GM19240 (cell line): Measurements from ENCODE around the gene AKT3.

ENCODE experiments used
- DNase-seq: peaks from one replicate; pipeline ENCODE4 v3.0.0; 2011; ENCODE audit warnings: low spot score; ENCODE audit not compliant: insufficient read length

AKT3 gene

DNA sequence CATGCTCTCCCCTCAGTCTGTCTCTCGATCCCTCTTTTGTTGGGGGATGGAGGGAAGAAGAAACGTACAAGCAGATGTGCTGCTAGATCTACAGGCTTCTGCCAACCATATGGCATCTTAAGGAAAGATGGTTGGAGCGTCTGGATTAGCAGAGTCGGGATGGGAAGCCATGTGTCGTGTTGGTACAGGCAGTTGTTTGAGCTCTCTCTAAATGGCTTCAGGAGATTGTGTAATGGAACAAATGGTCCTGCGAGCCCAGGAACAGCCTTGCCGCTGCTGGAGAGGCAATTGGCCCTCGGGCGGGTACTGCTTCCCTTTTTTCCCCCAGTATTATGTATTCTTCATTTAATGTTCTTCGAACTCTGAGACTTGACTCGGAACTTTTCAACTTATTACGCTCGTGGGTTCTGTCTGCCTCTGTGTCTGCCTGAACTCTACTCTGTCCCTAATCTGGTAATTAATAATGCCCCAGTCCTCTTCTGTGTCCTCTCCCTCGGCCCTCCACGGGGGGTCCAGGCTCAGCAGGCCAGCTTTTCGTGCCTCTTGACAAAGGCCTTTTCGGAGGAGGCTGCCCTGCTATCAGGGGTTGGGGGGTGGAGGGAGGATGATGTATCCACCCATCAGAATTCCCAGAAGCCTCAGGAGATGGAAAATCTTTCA lies 378.9 kb downstream of the AKT3 start:
- no peak for DNase-seq

DNA sequence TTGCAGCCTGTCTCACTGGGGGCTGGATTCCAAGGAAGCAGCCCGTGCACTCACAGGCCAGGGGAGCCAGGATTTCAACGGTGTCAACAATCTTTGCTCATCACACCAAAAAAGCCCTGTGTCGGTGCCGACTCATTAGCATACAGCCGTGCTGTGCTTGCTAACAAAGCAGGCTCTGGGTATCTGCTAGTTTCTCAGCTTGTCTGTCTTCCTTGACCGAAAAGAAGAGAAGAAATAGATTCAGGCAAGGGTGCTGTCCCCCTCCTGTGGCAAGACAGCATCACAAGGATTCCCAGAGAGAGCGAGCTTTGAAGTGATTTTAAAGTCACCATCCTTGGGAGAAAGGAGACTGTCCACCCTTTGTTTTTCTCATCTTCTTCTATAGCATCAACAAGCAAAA lies 379.5 kb downstream of the AKT3 start:
- no peak for DNase-seq

DNA sequence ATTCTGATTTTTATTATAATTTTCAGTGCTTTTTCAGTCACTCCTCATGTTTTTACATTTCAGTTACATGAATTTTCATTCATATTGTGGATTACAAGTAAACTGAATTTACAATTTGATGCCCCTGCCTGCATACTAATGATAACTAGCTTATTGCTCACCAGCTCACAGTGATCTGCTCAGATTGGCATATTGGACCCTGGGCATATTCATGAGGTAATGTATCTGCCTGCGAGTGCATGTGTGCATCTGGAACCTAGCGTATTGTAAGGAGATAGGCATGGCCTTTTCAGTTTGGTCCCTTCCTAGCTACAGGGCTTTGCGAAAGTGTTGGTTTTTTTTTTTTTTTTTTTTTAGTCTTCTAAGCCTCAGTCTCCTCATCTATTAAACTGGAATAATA lies 380.5 kb downstream of the AKT3 start:
- DNase-seq, result no peak

DNA sequence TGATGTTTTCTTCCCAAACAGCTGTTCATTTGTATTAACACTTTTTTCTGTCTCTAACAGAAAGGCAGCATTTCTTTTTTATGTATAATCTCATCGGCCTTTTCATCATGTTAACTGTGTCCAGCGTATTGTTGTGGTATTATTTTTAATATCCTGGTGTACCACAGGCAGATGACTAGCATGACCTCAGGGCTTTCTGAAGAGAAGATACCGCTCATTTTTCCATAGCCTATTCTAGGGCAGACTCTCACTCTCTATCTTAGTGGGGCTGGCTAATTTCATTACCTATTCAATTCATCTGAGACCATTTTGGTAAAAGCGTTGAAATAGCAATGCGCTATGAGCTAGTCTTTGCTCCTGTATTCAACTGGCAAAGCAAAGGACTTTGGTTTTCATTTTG lies 384.3 kb downstream of the AKT3 start:
- DNase-seq, result no peak

DNA sequence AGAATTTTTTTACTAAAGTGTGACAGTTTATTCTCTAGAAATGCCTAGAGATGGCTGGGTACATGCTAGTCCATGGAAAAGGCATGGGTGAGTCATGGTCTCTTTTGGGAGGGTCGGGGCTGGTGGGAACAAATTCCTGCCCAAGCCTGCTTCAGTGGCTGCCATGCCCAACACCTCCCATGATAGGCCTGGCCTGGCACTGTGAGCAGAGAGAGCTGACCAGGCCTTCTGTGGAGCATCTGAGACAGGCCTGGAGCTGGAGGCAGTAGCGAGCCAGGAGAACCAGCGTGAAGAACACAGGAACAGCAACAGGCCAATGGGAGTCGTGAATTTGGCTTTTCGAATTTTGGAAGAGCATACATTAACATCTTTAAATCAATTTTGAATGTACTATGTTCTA lies 385.0 kb downstream of the AKT3 start:
- no peak for DNase-seq

DNA sequence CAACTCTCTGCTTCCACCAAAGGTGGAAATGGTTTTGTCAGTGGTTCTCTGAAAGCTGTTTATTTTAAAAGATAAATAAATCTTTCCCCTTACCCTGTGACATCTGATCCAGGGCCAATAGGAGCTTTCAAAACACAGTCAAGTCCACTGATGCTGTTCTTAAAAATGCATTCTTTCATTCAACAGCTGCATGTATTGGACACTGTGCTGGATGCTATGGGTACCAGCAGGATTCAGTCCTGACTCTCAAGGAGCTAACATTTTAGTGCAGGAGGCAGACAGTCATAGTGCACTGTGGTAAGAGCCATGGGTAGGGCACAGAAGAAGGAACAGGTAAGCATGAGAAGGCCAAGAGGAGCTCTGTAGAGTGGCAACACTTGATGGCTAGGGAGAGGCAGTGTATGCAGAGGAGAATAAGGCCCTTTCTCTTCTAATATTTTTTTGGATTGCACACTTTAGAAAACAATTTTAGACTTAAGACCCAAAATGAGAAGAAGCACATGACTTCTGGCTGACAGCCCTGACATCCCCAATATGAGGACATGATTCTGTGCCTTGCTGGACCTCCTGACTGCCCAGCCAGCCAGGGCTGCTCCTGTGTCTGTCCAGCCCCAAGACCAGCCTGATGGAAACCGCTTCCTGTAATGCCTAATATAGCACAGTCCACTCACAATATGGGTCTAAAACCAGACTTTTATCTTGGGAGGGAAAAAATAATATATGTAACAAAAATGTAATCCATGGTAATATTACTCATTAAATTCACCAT lies 386.9 kb downstream of the AKT3 start:
- DNase-seq, result no peak

DNA sequence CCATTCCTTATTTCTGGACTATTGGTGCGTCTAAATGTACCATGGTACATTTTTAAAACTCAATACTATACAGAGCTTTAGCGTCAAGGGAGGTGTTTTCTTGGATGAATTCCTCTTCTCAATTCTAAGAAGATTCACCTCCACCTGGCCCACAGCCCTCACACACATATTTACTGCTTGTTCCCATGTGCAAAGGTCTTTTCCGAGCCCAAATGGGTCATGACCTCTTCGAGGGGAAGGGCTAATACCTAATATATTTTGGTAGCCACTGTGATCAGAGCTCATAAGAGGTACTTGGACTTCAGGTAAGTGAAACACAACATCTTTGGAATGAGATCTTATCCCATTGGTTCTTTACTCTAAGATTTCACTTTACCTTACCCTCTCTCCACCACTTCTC lies 388.3 kb downstream of the AKT3 start:
- DNase-seq, result no peak

DNA sequence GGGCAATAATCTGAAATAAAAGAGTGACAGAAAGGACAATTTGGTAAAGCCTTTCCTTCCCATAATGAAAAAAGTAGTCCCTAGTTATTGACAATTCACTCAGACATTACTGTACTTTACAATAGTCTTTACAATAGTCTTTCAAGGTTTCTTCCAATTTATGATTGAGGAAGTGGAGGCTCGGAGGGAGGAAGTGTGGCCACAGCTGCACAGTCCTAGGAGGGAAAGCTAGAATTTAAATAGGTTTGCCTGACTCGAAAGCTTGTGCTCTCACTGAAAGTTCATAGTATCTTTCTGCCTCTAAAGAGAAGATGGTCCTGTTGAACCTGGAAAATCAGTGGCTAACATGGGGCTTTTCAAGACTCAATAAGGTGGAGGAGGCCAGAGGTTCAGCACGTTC lies 391.0 kb downstream of the AKT3 start:
- DNase-seq, result no peak

DNA sequence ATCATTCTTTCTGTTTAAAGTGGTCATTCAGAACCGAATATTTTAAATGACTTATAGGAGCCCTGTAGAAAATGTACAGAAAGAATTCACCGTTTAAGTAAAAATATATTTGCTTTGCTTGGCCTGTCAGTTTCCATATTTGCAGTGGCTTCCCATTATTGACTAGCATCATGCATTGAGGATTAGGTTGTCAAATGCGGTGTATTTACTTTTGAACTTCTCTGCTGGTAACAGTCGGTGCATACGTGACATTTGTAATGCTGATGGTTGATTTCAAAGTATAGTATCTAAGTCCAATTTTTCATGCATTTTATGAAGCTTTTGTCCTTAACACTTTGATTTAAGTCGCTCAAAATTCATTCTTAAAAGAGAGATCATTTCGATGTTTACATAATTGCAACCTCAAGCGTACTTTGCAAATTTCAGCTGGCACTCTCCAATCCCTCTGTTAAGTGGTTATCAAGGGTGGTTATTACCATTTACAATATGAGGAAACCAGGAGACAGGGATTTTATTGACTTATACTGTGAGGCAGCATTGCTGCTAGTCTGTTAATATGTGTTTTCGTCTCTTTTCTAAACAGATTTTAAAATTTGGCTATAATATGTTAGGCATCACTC lies 392.6 kb downstream of the AKT3 start:
- no peak for DNase-seq

DNA sequence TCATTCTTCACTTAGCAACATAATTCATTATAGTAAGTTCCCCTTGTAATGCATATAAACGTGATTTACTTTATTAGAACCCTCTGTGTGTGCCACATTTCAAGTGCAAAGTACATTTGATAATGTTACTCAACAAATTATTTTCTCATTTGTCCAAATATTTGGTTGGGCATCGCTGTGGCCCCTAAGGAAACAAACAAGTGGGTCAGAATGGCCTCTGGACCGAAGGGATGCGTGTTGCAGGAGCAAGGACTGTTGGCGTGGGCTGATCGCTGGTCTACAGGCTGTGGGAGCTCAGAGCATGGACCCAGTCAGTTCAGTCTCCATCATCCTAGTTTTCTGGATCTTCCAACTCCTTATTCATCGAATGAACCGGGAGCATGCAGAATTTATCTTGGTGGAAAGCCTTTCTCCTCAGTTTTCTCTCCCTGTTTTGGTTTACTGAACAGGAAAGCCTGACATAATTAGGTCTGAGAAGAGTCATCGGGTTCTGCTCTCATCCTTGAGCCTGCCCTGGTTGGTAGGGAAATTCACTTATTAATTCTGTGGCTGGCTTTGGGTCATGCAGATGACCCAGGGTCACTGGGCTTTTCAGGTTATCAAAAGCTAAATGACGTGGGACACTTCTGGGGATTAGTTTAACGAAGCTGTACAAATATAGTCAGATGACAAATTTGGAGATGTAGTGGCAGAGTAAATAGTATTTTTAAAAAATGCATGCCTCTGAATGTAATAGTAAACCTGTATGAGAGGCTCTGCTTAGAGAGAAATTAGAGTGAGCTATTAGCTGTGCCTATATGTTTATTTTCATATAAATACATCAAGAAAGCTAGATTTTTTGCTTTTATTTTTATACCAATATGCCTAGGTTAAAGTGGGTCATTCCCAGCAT lies 394.0 kb downstream of the AKT3 start:
- no peak for DNase-seq

DNA sequence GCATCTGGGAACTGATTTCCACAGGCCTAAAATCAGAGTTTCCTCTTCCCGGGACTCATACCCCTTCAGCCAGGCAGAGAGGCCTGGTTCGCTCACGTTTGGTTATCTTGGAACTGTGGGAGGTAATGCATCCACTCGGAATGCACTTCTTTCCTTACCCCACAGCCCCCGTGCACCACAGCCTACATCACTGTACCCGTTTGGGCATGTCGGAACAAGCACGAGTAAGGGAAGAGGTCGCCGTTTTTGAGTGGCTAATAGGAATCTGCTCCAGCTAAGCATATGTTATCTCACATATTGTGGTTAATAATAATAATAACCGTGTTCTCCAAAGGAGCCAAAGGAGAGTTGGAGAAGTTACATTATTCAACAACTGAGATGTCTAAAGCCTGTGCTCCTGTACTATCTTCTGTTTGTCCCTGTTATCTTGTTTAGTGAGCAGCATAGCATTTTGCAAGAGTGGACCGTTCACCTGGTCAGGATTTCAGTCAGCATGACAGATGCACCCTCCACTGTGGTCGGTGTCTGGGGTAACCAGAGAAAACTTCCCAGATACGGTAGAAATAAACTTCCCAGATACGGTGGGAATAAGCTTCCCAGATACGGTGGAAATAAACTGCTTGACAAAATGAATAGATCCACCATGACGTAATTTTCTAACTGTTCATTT lies 395.6 kb downstream of the AKT3 start:
- no peak for DNase-seq

DNA sequence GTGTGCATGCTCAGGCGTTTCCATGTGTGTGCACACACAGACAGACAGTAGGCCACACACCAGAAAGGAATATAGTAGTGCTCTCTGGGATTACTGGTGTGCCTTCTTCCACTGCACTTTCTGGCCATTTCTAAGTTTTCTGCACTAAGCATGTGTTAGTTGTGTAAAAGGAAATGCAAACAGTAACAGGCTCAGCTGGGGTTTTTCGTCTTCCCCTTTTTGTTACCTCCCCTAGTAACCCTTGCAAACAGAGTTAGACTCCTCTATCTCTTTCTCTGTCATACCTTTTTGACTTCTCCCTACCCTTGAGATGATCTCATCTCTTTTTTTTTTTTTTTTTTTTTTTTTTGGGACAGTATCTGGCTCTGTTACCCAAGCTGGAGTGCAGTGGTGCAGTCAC lies 398.0 kb downstream of the AKT3 start:
- no peak for DNase-seq

DNA sequence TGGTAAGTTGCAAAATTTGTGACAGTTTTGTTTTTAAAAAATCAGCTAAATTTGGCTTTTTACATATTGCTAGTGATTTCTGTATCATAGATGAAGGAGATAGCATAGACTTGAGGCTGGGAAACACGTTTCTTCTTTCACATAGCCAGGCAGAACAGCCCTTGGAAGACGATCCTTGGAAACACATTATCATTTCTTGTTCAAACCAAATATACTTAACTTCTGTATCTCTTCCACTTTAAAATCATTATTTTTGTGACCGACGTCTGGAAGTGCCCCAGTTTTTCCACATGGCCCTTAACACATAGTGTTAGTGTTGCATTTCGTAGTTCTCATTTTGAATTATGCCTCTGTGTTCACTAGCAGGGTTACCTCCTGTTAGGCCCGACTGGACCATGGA lies 400.7 kb downstream of the AKT3 start:
- no peak for DNase-seq

DNA sequence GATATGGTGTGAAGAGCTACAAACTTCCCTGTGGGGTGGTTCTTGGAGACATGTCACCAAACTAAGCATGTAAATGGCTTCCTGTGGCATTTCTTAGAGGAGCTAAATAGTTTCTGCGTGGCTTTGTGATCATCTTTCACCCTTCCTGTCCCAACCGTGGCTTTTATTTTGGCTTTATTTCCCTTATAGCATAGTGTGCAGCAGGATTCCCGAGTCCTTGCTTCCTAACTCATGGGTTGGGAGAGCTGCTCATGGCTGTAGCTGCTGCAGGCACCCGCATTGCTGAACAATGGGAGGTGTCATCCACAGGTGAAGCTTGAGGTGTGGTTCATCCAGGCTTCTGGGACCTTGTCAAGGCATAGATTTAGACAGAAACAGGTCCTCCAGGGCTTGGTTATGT lies 402.2 kb downstream of the AKT3 start:
- no peak for DNase-seq

DNA sequence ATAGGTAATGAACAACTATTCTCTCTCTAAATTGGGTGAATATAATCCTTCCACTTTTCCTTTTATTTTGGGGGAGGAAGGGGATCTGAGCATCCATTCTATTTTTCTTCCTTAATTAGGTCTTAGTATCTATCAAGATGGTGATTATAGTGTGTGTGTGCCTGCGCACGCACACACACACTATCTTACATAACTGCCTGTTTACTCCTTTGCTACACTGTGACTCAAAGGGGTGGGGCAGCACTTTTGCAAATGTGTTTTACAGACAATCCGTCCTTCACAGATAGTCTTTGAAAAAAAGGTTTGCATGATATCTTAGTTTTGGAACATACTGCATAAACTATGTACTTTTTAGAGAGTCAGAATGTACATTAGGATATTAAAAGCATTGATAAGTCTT lies 402.7 kb downstream of the AKT3 start:
- no peak for DNase-seq

DNA sequence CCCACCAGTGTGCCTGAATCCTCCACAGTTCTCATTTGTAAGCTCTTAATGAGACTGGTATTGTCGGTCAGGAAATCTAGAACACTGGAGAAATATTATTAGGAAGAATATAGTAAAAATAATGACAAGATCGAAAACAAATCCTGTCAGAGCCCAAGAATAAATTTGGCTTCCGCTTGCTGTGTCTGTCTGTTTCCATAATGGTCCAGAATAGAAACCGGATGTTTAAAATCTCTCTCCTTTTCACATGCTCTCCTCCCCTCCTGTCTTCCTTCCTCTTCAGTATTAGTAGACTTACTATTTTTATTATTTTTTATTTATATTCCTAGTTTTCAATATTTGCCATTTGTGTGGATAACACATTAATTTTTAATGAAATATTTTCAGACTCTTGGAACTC lies 406.5 kb downstream of the AKT3 start:
- no peak for DNase-seq

DNA sequence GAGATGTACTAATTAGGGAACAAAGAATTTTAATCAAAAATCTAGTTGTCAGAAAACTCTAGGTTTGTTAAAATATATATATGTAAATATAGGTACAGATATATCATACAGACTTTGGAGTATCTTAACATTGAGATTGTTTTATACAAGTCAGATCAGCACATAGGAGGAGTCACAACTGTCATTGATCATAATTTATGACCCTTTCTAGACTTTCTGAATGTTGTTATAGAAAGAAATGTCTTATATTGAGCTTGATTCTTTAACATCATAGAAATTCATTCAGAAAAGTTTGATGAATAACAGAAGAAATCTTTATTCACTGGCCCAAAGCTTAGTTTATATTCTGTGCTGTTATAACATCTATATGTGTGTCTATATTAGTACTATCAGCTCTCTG lies 408.4 kb downstream of the AKT3 start:
- no peak for DNase-seq

DNA sequence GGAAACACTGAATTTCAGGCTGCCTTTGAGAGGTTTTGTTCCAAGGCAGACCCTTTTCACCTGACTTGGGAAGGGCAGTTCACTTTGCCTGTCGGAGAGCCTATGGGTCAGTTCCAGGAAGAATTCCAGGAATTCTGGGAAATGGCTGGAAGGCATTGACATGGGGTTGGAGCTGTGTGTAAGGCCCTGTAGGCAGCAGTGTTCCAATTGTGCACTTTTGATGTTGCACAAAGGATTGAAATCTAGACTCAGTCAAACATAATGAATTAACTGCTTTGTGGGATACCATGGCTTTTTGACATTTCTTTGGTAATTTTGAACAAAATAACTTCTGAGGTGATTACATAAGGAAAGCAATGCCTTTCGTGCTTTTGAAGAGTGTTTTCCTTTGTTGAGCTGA lies 409.6 kb downstream of the AKT3 start:
- no peak for DNase-seq

DNA sequence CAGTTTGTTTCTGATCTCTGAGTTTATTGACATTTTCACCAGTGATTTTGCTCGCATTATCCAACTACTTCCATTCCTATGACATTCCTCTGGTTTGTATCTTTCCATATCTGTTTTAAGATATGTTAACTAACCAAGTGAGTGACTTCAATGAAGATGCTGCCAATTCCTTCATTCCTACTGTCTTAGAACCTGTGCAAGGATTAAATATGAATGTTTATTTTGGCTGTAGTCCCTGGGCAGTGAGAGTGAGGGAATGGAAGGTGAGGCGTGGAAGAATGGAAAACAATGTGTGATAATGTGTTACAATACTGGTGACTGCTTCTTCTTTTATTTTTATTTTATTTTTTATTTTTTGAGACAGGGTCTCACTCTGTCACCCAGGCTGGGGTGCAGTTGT lies 411.2 kb downstream of the AKT3 start:
- no peak for DNase-seq
